HG02571 (cell line): ENCODE data around the gene METTL26.

Experiments
- ATAC-seq: cut with Tn5 transposase; IDR thresholded peaks from one replicate; pipeline ENCODE4 v1.9.1; 2021; ENCODE audit warnings: mild to moderate bottlenecking, moderate library complexity; ENCODE audit not compliant: unreplicated experiment

The METTL26 gene

DNA sequence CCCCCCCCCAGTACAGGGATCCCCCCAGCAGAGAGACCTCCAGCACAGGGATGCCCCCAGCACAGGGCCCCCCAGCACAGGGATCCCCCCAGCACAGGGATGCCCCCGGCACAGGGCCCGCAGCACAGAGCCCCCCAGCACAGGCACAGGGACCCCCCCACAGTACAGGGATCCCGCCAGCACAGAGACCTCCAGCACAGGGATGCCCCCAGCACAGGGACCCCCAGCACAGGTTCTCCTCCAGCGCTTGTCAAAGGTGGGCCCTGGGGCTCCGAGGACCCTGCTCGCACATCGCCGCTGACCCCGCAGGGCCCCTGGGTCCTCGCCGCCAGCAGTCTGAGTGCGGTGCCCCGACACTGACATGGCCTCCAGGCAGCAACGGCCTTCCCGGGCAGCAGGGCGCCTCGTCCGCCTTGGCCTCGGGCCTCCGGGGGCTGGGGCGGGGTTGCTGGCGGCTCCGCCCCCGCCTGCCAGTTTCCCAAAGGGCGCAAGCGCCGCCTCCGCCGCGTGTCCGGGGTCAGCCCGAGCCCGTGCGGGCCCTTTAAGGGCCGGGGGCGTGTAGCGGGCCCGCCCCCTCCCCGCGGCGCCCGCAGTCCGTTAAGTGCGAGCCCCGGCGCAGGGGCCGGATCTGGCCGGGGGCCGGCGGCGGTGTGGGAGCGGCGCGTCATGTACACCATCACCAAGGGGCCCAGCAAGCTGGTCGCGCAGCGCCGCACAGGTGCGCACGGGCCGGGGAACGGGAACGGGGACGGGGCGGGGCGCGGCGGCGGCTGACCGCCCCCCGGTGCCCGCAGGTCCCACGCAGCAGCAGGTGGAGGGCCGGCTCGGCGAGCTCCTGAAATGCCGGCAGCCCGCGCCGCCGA lies 5.5 kb upstream of the METTL26 start, which contains the start of gene MCRIP2:
Gene MCRIP2, plus strand, starts transcription at position 503 of the 863 bp plus-strand sequence. Its CDS starts 164 bp downstream, at position 667.
- ATAC-seq, result peak; percentile 46

DNA sequence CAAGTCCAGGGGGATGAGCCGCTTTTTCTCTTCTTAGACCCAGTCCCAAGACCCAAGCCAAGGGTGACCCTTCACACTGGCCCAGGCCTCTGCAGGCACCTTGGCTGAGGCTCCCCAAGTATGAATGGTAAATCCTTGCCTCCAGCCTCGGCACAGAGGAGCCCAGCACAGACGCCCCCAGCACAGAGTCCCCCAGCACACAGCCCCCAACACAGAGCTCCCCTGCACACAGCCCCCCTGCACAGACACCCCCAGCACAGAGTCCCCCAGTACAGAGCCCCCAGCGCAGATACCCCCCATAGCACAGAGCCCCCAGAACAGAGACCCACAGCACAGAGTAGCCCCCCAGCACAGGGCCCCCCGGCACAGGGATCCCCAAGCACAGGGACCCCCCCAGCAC lies 4.5 kb upstream of the METTL26 start:
- ATAC-seq, result no peak

DNA sequence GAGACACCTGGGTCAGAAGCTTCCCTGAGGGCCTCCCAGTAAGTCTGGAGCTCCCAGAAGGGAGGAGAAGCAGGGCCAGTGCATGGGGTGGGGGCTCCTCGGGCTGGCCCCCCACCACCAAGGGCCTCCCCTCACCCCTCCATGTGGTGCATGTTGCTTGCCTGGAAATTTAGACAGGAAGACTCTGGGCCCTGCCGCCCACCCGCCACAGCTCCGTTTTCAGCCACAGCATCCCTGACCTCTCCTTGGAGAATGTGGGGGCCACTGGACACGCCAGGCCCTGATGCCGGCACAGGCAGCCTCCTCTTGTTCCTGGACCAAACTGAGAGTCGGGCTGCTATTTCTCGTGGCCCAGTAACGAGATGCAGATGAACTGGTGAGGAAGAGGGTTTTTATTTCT lies 2.7 kb upstream of the METTL26 start:
- ATAC-seq, result no peak

DNA sequence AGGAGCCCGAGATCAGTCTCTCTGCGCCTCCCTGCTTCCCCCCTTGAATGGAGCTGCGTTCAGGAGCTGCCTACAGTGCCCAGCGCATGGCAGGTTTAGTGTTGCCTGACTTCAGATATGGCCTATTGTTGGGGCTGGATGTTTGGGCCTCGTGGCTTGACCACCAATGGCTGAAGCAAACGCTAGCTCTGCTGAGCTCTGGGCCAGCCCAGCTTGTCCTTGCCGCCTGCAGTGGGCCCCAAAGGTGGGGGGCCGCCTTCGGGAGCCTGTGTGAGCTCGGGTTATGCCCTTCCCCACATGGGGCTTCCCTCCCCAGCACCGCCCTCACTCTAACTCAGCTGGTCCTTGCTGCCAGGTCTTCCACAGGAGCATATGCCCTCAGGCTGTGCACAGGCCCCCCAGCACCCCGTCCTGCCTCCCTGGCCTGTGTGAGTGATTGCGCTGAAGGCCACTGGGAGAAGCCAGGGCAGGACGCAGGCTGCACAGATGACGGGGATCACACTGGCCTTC lies 2.0 kb upstream of the METTL26 start:
- ATAC-seq, result no peak

DNA sequence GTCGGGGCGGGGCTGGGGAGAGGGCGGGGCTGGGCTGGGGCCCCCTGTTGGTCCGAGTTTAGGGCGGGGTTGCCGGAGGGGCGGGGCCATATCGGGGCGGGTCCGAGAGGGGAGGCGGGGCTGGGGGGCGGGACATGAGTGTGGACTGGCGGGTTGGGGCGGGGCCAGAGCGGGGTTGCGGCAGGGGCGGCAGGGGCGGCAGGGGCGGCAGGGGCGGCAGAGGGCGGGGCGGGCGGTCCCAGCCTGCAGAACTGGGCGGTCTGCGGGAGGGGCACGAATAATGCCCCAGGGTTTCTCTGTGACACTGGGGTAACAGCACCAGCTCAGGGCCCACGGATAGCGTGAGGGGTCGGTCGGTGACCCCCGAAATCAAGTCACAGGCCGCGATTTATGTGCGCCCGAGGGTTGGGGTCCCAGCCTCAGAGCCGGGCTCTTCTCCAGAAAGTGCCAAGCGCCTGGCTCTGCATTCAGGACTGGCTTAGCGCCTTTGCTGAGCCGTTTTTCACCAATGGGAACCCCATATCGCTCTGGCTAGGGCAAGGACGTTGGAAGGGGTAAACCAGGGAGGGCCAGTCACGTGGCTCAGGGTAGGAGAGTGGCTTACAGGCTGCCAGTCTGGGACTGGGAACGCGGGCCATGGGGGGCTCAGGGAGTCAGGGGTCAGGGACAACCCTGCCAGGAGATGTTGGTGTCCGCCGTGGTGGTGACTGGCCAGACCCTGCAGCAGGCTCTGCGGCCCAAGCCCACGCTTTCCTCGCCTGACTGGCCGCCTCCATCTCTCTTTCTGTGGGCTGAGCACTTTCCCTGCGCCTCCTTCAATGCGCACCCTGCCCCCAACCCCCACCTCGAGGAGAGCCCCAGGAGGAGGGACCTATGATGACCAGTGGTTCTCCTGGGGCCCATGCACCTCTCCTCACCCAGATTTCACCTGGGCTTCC lies 1.2 kb upstream of the METTL26 start:
- ATAC-seq, result no peak

DNA sequence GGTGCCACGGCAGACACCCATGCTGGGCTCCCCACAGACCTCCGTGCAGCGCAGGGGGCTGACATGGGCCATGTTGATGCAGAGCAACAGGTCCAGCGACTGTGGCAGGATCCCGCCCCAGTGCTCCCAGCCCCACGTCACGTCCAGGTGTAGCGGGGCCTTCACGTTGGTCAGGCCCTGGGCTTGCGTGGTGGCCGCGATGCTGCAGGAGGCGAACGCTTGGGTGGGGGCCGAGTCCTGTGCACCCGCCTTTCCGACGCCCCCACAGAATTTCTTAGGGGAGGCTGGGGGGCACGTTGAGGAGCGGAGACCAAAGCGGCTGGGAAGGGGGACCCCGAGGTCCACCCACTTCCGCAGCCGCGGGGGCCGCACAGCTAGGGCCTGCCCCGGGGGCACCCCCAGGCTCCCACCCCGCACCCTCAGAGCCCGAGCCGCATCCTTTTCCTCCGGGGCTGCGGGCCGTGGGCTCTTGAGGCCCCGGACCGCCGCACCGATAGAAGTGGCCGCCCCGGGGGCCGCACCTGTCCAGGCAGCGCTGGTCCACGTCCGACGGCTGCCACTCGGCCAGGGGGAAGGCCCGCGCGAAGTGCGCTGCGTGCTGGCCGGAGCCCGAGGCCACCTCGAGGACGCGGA lies 416 bp downstream of the METTL26 start:
- peak; percentile 4 for ATAC-seq

DNA sequence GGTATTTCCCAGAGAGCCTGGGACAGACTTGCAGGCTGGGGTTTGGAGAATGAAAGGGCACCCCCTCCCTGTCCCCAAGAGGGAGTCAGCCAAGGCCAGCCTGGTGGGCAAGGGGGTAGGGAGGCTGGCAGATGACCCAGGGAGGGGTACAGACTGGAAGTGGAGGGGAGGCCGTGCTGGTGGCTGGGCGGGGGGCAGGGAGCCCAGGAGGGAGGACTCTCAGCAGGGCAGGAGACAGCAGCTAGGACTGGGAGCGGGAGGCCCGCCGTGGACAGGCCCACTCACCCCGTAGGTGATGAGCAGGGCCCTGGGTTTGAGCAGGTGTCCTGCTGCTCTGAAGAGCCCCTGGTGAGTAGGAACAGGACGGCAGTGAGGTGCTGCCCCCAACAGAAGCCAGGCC lies 1.1 kb downstream of the METTL26 start:
- no peak for ATAC-seq

DNA sequence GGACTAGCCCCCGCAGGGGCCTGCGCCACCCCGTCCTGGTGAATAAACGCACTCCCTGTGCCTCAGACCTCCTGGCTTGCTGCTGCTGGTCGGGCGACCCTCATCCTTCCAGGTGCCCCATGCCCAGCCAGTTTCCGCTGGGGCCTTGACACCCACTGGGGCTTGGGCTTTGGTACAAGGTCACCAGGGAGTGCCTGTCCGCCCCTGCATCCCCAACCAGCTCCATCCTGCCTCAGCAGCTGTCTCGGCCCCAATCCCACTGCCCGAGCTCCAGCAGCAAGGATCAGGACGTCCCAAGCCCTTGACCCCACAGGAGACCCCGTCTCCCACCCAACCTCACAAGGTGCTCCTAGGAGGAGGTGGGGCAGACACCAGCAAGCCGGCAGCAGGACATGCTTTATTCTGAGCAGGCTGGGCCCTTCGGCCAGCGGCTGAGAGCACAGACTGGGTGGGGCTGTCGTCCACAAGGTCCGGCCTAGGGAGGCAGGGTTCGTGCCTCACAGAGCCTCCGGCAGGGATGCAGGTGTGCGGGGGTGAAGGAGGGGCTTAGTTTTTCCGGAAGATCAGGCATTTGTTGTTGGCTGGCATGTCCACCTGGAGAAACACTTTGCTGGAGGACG lies 1.9 kb downstream of the METTL26 start:
- no peak for ATAC-seq

DNA sequence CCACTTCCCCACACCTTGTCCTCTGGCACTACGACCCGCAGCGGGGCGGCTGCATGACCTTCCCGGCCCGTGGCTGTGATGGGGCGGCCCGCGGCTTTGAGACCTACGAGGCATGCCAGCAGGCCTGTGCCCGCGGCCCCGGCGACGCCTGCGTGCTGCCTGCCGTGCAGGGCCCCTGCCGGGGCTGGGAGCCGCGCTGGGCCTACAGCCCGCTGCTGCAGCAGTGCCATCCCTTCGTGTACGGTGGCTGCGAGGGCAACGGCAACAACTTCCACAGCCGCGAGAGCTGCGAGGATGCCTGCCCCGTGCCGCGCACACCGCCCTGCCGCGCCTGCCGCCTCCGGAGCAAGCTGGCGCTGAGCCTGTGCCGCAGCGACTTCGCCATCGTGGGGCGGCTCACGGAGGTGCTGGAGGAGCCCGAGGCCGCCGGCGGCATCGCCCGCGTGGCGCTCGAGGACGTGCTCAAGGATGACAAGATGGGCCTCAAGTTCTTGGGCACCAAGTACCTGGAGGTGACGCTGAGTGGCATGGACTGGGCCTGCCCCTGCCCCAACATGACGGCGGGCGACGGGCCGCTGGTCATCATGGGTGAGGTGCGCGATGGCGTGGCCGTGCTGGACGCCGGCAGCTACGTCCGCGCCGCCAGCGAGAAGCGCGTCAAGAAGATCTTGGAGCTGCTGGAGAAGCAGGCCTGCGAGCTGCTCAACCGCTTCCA lies 2.6 kb downstream of the METTL26 start:
- ATAC-seq, result no peak

DNA sequence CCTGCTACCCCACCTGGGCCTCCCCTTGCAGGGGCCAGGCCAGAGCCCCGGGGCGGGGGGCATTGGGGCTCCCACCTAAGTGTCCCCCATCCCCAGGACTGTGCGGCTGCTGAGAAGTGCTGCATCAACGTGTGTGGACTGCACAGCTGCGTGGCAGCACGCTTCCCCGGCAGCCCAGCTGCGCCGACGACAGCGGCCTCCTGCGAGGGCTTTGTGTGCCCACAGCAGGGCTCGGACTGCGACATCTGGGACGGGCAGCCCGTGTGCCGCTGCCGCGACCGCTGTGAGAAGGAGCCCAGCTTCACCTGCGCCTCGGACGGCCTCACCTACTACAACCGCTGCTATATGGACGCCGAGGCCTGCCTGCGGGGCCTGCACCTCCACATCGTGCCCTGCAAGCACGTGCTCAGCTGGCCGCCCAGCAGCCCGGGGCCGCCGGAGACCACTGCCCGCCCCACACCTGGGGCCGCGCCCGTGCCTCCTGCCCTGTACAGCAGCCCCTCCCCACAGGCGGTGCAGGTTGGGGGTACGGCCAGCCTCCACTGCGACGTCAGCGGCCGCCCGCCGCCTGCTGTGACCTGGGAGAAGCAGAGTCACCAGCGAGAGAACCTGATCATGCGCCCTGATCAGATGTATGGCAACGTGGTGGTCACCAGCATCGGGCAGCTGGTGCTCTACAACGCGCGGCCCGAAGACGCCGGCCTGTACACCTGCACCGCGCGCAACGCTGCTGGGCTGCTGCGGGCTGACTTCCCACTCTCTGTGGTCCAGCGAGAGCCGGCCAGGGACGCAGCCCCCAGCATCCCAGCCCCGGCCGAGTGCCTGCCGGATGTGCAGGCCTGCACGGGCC lies 3.4 kb downstream of the METTL26 start:
- no peak for ATAC-seq

DNA sequence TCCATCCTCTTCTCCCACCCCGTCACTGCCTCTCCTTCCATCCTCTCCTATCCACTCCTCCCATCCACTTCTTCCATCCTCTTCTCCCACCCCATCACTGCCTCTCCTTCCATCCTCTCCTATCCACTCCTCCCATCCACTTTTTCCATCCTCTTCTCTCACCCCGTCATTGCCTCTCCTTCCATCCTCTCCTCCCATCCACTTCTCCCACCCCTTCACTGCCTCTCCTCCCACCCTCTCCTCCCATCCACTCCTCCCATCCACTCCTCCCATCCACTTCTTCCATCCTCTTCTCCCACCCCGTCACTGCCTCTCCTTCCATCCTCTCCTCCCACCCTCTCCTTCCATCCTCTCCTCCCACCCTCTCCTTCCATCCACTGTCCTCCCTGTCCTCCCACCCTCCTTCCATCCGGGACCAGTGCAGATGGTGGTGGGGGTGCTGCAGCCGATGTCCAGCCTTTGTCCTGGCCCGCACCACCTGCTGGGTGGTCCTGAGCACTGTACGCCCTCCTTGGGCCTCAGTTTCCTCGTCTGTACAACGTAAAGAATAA lies 4.2 kb downstream of the METTL26 start:
- ATAC-seq, result no peak

DNA sequence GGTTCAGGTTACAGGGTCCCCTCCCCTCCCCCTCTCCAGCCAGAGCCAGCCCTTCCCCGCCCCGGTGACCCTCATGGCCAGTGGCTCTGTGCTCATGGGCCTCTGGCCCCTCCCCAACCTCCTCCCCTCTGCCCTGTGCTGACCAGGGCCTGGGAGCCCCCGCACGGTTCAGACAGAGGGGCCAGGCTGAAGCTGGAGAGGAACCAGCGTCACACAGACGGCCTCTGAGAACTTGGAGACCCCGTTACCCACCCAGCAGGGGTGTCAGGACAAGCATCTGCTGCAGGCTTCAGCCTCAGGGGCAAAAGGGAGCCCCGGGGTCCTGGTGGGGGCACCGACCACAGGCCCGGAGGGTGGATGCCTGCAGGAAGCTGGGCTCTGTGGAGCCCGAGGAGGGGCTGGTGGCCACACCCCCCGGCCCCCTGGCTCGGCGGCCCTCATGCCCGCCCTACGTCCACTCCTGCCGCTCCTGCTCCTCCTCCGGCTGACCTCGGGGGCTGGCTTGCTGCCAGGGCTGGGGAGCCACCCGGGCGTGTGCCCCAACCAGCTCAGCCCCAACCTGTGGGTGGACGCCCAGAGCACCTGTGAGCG lies 5.2 kb downstream of the METTL26 start, which contains the start of gene WFIKKN1:
Gene WFIKKN1, plus strand, starts transcription at position 171 of the 591 bp plus-strand sequence. Its CDS starts 269 bp downstream, at position 440.
- no peak for ATAC-seq

DNA sequence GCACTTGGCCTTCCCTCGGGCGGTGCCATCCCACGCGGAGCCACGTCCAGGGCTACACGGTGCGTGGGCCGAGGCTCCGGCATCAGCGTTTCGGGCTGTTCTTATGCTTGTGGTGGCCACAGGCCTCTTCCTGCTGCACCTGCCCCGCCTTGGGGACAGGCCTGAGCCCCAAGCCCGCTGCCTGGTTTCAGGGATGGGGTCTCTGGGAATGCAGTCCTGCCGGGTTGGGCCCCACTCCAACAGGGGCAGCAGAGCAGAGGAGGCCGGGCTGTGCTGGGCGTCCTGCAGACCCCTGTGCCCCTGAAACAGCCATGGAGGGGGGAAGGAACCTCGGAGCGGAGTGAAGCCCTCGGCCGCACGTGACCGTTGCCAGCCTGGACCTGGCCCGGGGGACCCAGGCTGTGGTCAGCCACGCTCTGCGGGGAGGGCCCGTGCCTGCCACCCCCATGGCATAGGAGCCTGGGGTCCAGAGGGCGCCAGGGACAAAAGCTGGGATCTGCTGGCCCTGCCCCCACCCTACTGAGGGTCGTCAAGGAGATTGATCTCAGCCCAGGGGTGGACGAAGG lies 5.8 kb downstream of the METTL26 start:
- no peak for ATAC-seq

DNA sequence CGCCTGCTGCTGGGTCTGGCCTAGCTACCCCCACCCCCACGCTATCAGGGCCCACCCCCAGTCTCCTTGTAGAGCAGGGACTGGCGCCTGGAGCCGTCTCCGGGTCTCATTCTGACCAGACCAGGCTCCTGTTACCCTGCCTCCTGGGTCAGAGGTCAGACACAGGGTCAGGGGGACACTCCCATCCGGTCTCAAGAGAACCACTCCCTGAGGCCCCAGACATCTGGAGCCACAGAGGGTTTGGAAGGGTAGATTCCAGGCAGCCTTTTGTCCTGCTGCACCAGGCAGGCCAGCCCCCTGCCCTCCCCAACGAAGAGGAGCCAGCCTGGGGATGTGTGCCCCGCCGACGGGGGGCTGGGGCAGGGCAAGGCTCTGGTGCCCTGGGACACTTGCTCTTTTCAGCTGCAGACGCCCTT lies 6.3 kb downstream of the METTL26 start:
- ATAC-seq, result no peak

DNA sequence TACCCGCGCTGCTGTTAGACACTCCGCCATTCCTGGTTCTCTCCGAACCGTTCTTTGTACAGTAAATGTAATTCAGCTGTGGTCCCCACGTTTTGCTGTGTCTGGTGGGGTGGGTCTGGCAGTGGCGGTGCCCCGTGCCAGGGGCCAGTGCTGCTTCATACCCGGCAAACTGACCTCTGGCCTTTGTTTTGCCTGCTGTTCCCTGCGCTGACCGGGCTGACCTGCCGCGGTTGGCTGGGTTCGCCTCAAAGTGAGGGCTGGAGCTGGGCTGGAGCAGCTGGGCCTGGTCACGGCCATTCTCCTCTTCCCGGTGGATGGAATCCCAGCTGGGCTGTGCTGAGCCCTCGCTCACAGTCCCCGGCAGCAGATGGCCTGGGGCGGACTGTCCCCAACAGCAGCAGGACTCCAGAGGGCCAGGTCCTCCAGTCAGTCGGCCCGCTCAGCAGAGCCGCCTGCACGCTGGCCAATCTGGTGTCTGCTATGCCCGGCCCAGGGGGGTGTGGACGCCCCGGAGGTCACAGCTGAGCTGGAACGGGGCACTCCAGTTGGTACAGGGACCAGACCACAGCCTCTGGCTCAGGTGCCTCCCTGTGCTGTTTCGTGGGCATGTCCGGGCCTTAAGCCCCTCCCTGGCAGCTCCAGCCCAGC lies 6.8 kb downstream of the METTL26 start:
- ATAC-seq, result no peak

DNA sequence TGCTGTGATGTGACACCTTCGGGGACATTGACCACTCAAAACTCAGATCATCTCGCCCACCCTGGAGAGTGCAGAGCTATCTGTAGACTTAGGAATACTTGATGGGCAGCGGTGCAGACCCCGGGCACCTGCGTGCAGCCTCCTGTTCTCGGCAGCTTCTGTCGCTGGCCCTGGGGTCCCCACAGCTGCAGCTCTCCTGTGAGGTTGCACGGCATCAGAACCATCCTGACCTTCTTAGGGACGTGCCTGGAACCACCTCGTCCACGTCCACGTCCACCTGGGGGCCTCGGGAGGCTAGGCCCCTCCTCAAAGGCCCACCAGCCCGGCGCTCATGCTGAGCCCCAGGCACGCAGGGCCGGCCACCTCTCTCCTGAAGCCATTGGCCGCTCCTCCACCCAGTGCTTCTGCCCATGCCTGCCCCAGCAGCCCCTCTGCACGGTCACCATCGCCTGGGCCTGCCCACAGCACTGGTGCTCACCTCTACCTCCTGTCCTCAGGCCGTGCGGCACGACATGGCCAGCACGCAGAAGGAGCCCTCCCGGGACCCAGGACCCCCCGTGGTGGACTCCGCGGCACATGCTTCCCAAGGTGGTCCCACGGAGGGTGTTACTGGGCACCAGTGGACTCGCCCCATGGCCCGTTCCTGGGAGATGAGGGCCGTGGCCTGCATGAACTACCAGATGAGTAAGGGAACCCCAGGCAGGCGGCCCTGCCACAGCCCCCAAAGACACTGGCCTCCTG lies 7.6 kb downstream of the METTL26 start:
- no peak for ATAC-seq
